ENCODE data around the gene NSMCE4A. TPM values are rescaled to one million over a fixed set of nuclear protein-coding genes. Genes with fewer than 3 reads are reported as not detected.
"Not testable (repeated sequence)": the region's sequence is repeated elsewhere in the genome, so short reads cannot be mapped to it uniquely, and the experiment has no call there.

NSMCE4A gene
- total RNA-seq, 1 donor from 2014 or later: 52.9 TPM

GRCh38 chr10:121921238-121921931 lies 53.6 kb downstream of the NSMCE4A start:
- TF ChIP-seq, protein P1, sequence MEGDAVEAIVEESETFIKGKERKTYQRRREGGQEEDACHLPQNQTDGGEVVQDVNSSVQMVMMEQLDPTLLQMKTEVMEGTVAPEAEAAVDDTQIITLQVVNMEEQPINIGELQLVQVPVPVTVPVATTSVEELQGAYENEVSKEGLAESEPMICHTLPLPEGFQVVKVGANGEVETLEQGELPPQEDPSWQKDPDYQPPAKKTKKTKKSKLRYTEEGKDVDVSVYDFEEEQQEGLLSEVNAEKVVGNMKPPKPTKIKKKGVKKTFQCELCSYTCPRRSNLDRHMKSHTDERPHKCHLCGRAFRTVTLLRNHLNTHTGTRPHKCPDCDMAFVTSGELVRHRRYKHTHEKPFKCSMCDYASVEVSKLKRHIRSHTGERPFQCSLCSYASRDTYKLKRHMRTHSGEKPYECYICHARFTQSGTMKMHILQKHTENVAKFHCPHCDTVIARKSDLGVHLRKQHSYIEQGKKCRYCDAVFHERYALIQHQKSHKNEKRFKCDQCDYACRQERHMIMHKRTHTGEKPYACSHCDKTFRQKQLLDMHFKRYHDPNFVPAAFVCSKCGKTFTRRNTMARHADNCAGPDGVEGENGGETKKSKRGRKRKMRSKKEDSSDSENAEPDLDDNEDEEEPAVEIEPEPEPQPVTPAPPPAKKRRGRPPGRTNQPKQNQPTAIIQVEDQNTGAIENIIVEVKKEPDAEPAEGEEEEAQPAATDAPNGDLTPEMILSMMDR (conservative IDR thresholded peaks at IDR 0.05): no peak
- H3K4me3 Mint-ChIP-seq: no peak overlapping the region
- H3K9me3 Mint-ChIP-seq: no peaks in the 10 kb centered on the region
- peak overlapping the region; percentile 18 for H3K27ac Mint-ChIP-seq
- peaks cover 16% of the 10 kb centered on the region for H3K4me1 Mint-ChIP-seq (ENCODE audit: unreplicated experiment)
- no peak for DNase-seq (ENCODE audit: extremely low spot score, unreplicated experiment)
- H3K36me3 Mint-ChIP-seq: peaks cover 21% of the 10 kb centered on the region
- no peaks in the 10 kb centered on the region for H3K27me3 Mint-ChIP-seq

DNA sequence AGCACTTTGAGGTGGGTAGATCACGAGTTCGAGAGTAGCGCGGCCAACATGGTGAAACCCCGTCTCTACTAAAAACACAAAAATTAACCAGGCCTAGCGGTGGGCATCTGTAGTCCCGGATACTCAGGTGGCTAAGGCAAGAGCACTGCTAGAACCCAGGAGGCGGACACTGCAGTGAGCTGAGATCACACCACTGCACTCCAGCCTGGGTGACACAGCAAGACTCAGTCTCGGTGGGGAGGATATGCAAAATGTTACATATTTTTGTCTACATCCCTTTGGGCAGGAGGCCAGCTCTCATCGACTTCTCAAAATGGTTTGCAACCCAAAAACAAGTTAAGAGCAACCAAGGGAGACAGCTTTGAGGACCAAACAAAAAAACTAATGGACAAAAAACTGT lies 55.4 kb downstream of the NSMCE4A start:
- no peak for DNase-seq (ENCODE audit: extremely low spot score, unreplicated experiment)
- Mint-ChIP-seq H3K9me3 (no peaks in the 10 kb centered on the region), H3K4me1 (ENCODE audit: unreplicated experiment) (peaks cover 16% of the 10 kb centered on the region), H3K27ac (no peak overlapping the region), H3K27me3 (no peaks in the 10 kb centered on the region), H3K36me3 (peaks cover 27% of the 10 kb centered on the region), H3K4me3 (no peak overlapping the region)
- TF ChIP-seq, protein P1 (conservative IDR thresholded peaks at IDR 0.05): no peak

DNA sequence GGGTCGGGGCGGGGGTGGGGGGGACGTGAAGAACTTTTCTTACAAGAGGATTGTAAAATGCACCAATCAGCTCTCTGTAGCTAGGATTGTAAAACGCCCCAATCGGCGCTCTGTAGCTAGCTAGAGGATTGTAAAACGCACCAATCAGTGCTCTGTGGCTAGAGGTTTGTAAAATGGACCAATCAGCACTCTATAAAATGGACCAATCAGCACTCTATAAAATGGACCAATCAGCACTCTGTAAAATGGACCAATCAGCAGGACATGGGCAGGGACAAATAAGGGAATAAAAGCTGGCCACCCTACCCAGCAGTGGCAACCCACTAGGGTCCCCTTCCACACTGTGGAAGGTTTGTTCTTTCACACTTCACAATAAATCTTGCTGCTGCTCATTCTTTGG lies 56.2 kb downstream of the NSMCE4A start:
- not testable (repeated sequence) for H3K27me3 Mint-ChIP-seq, H3K4me3 Mint-ChIP-seq

DNA sequence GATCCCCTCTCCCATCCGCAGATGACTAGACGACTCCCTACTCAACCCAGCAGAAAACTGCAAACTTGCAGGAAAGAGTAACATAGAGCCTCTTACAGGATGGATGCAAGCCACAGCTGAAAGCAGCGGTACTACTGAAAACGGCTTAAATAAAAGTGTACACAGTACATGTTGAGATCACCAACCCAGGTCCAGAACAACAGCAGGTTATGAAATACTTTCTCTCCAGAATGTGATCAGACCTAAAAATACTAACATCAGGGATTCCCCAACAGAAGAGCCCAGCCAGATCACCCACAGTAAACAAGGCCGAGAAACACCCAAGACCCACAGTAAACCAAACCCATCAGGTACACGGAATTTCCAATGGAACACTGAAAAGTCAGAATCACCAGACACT lies 60.4 kb downstream of the NSMCE4A start:
- TF ChIP-seq, protein P1 (conservative IDR thresholded peaks at IDR 0.05): no peak
- Mint-ChIP-seq H3K27me3 (no peaks in the 10 kb centered on the region), H3K27ac (no peak overlapping the region), H3K4me3 (no peak overlapping the region), H3K9me3 (no peaks in the 10 kb centered on the region), H3K36me3 (peaks cover 28% of the 10 kb centered on the region), H3K4me1 (ENCODE audit: unreplicated experiment) (peaks cover 8% of the 10 kb centered on the region)
- DNase-seq (ENCODE audit: extremely low spot score, unreplicated experiment): no peak

More for the DNA sequence above, 56.2 kb downstream of the NSMCE4A start:
- peaks cover 30% of the 10 kb centered on the region for H3K36me3 Mint-ChIP-seq
- H3K9me3 Mint-ChIP-seq; DNase-seq (ENCODE audit: extremely low spot score, unreplicated experiment); H3K27ac Mint-ChIP-seq: not testable (repeated sequence)
- H3K4me1 Mint-ChIP-seq (ENCODE audit: unreplicated experiment): peaks cover 16% of the 10 kb centered on the region

DNA sequence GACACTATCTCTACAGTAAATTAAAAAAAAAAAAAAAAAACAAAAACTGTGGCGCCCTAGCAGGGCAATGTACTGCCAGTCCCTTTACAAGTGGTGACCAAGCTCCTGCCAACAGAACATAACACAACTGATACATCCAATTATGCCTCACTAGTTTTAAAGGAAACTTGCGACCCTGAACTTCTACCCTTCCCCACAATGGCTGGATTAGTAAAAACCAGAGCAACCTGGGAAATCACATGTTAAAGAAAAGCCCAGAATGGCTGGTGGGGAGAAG lies 63.7 kb downstream of the NSMCE4A start:
- Mint-ChIP-seq H3K4me3 (no peak overlapping the region), H3K27me3 (no peaks in the 10 kb centered on the region), H3K36me3 (peaks cover 25% of the 10 kb centered on the region), H3K4me1 (ENCODE audit: unreplicated experiment) (no peaks in the 10 kb centered on the region), H3K27ac (no peak overlapping the region), H3K9me3 (no peaks in the 10 kb centered on the region)
- TF ChIP-seq, protein P1 (conservative IDR thresholded peaks at IDR 0.05): no peak
- DNase-seq (ENCODE audit: extremely low spot score, unreplicated experiment): peak; percentile 13

GRCh38 chr10:121910673-121911420 lies 64.2 kb downstream of the NSMCE4A start:
- Mint-ChIP-seq H3K9me3 (no peaks in the 10 kb centered on the region), H3K4me1 (ENCODE audit: unreplicated experiment) (no peaks in the 10 kb centered on the region), H3K27me3 (no peaks in the 10 kb centered on the region), H3K4me3 (no peak overlapping the region), H3K36me3 (peaks cover 25% of the 10 kb centered on the region), H3K27ac (peak overlapping the region; percentile 32)
- TF ChIP-seq, protein P1 (conservative IDR thresholded peaks at IDR 0.05): no peak
- no peak for DNase-seq (ENCODE audit: extremely low spot score, unreplicated experiment)

Measured in type B pancreatic cell (in vitro differentiated cells).